Esophagus muscularis mucosa (tissue), 3 donors: Measurements from ENCODE around the gene NDEL1.

Experiments used
- POLR2A ChIP-seq: fragments of 450-650 bp; IDR thresholded peaks from one replicate; pipeline ENCODE4 v1.6.1; 2017; ENCODE audit warnings: antibody characterized with exemption, moderate library complexity, mild to moderate bottlenecking, low read depth
- POLR2AphosphoS5 ChIP-seq, 2 donors: sonication (generic); formaldehyde crosslinking; IDR thresholded peaks; one replicate each; pipeline ENCODE4 v1.6.1; 2017; ENCODE audit warnings: antibody characterized with exemption in 2 of 2
- TF ChIP-seq, protein P1 (sequence below), 3 experiments: fragments of 200-600 bp in 2 of 3; fragments of 450-650 bp in 1 of 3; sonication (generic) in 2 of 3; IDR thresholded peaks; one replicate each; pipeline ENCODE4 v1.5.1; 2017 to 2019; ENCODE audit warnings: antibody characterized with exemption in 3 of 3, mild to moderate bottlenecking in 2 of 3, moderate library complexity in 1 of 3

DNA sequence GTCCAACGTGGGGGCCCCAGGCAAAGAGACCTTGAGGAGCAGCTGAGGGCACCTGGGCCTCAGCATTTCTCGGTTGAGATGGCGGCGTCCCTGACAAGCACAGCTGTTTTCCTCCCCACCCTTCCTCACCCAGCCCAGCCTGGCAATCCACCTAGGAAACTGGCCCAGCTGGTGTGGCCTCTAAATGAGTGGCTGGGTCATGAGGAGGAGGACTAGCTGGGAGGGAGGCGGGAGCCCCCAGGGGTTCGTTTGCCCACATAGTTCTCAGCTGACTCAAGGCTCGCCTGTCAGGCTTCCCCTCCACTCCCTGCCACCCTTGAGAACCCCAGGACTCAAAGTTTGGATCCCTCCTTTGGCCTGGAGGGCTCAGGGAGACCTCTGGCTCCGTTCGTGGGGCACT is 44.0 kb upstream of the NDEL1 start:
- TF ChIP-seq POLR2AphosphoS5 (IDR thresholded peaks at IDR 0.05), result no peak
- TF ChIP-seq, protein P1, sequence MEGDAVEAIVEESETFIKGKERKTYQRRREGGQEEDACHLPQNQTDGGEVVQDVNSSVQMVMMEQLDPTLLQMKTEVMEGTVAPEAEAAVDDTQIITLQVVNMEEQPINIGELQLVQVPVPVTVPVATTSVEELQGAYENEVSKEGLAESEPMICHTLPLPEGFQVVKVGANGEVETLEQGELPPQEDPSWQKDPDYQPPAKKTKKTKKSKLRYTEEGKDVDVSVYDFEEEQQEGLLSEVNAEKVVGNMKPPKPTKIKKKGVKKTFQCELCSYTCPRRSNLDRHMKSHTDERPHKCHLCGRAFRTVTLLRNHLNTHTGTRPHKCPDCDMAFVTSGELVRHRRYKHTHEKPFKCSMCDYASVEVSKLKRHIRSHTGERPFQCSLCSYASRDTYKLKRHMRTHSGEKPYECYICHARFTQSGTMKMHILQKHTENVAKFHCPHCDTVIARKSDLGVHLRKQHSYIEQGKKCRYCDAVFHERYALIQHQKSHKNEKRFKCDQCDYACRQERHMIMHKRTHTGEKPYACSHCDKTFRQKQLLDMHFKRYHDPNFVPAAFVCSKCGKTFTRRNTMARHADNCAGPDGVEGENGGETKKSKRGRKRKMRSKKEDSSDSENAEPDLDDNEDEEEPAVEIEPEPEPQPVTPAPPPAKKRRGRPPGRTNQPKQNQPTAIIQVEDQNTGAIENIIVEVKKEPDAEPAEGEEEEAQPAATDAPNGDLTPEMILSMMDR (IDR thresholded peaks at IDR 0.05), result no peak
- TF ChIP-seq POLR2A, result no peak
